Karpas-422 (cell line): ENCODE measurements around the gene PCDHB4. TPM values are rescaled to one million over a fixed set of nuclear protein-coding genes. Genes with fewer than 3 reads are reported as not detected.

Experiments
- total RNA-seq: library from RNA; depleted of rRNA; stranded (reverse); fragments of >200 nt; shearing (Covaris generic); gene quantifications from 2 replicates; pipeline ENCODE4 v1.2.3, GENCODE V29; 2014; ENCODE audit warnings: low replicate concordance; rRNA removed

The PCDHB4 gene
- total RNA-seq, 1 experiment from 2014 or later = not detected

Other genes with a start within 250 kb of the PCDHB4 start
- gene PCDHA12, start 246.5 kb upstream of the PCDHB4 start, total RNA-seq = not detected in 2 replicates
- not detected in 2 replicates for gene PCDHA13, start 239.7 kb upstream of the PCDHB4 start, total RNA-seq
- gene PCDHAC1, start 195.5 kb upstream of the PCDHB4 start, total RNA-seq = not detected in 2 replicates
- not detected in 2 replicates for gene PCDHAC2, start 155.3 kb upstream of the PCDHB4 start, total RNA-seq
- gene PCDHB1, start 70.4 kb upstream of the PCDHB4 start, total RNA-seq = not detected in 2 replicates
- gene PCDHB2, start 27.2 kb upstream of the PCDHB4 start, total RNA-seq = not detected in 2 replicates
- gene PCDHB3, start 21.3 kb upstream of the PCDHB4 start, total RNA-seq = not detected in 2 replicates
- not detected in 2 replicates for gene PCDHB5, start 13.4 kb downstream of the PCDHB4 start, total RNA-seq
- gene PCDHB6, start 28.2 kb downstream of the PCDHB4 start, total RNA-seq = not detected in 2 replicates
- not detected in 2 replicates for gene PCDHB7, start 50.8 kb downstream of the PCDHB4 start, total RNA-seq
- gene PCDHB8, start 56.0 kb downstream of the PCDHB4 start, total RNA-seq = not detected in 2 replicates
- gene PCDHB16, start 60.6 kb downstream of the PCDHB4 start, total RNA-seq = 0.04 and 0.54 TPM in 2 replicates
- gene PCDHB9, start 65.3 kb downstream of the PCDHB4 start, total RNA-seq = 0.11 and 0.29 TPM in 2 replicates
- gene PCDHB10, start 70.5 kb downstream of the PCDHB4 start, total RNA-seq = 0.11 TPM in 1 of 2 replicates, not detected in the other
- gene PCDHB11, start 77.8 kb downstream of the PCDHB4 start, total RNA-seq = not detected in 2 replicates
- gene PCDHB12, start 86.9 kb downstream of the PCDHB4 start, total RNA-seq = not detected in 2 replicates
- 0.19 and 0.69 TPM in 2 replicates for gene PCDHB13, start 92.1 kb downstream of the PCDHB4 start, total RNA-seq
- gene PCDHB14, start 101.5 kb downstream of the PCDHB4 start, total RNA-seq = 0.48 and 0.90 TPM in 2 replicates
- gene PCDHB15, start 123.6 kb downstream of the PCDHB4 start, total RNA-seq = 0.25 TPM in 1 of 2 replicates, not detected in the other
- gene SLC25A2, start 182.2 kb downstream of the PCDHB4 start, total RNA-seq = 0.65 and 0.82 TPM in 2 replicates
- 70.0 and 85.9 TPM in 2 replicates for gene TAF7, start 199.0 kb downstream of the PCDHB4 start, total RNA-seq
- 0.48 and 1.2 TPM in 2 replicates for gene PCDHGA1, start 208.7 kb downstream of the PCDHB4 start, total RNA-seq
- 0.04 TPM in 1 of 2 replicates, not detected in the other for gene PCDHGA2, start 216.9 kb downstream of the PCDHB4 start, total RNA-seq
- gene PCDHGA3, start 222.0 kb downstream of the PCDHB4 start, total RNA-seq = not detected in 2 replicates
- gene PCDHGB1, start 228.3 kb downstream of the PCDHB4 start, total RNA-seq = 14.0 and 15.3 TPM in 2 replicates
- 11.1 and 13.5 TPM in 2 replicates for gene PCDHGA4, start 233.2 kb downstream of the PCDHB4 start, total RNA-seq
- 9.8 and 11.5 TPM in 2 replicates for gene PCDHGB2, start 238.2 kb downstream of the PCDHB4 start, total RNA-seq
- 8.8 and 9.7 TPM in 2 replicates for gene PCDHGA5, start 242.3 kb downstream of the PCDHB4 start, total RNA-seq
- gene PCDHGB3, start 248.4 kb downstream of the PCDHB4 start, total RNA-seq = 19.5 and 22.7 TPM in 2 replicates